K562 (cell line): ENCODE results near the gene LRRC8A. TPM values are rescaled to one million over a fixed set of nuclear protein-coding genes. Genes with fewer than 3 reads are reported as not detected.

Experiments used
- ARID3A ChIP-seq: IDR thresholded peaks from 2 replicates; pipeline ENCODE4 v1.6.1; 2012; ENCODE audit warnings: low read depth, low read length, improper control_type of control experiment, borderline replicate concordance
- ASH1L ChIP-seq: fragments of 450-650 bp; IDR thresholded peaks from 2 replicates; pipeline ENCODE4 v1.6.1; 2018; ENCODE audit warnings: borderline replicate concordance, mild to moderate bottlenecking, low read depth; ENCODE audit not compliant: partially characterized antibody
- CEBPB ChIP-seq: fragments of 450-650 bp; IDR thresholded peaks from 2 replicates; pipeline ENCODE4 v1.6.1; 2016; ENCODE audit warnings: missing genetic modification characterization, missing compliant biosample characterization
- CREM ChIP-seq: IDR thresholded peaks from 2 replicates; pipeline ENCODE4 v1.6.1; 2014; ENCODE audit warnings: antibody characterized with exemption, low read depth
- DMBX1 ChIP-seq: fragments of 250-450 bp; sonication (Bioruptor Pico); IDR thresholded peaks from 2 replicates; pipeline ENCODE4 v1.8.0; 2022; ENCODE audit warnings: inconsistent platforms, mild to moderate bottlenecking, moderate library complexity, borderline replicate concordance
- E2F3 ChIP-seq: fragments of 250-450 bp; sonication (Bioruptor Pico); IDR thresholded peaks from 2 replicates; pipeline ENCODE4 v1.4.0; 2020; ENCODE audit warnings: mild to moderate bottlenecking
- EWSR1 ChIP-seq: fragments of 450-650 bp; IDR thresholded peaks from 2 replicates; pipeline ENCODE4 v1.6.1; 2018; ENCODE audit warnings: borderline replicate concordance, mild to moderate bottlenecking, low read depth, moderate library complexity; ENCODE audit not compliant: partially characterized antibody
- HNRNPH1 ChIP-seq: fragments of 200-400 bp; formaldehyde crosslinking; optimal IDR thresholded peaks from 2 replicates; pipeline ENCODE3; 2017; ENCODE audit warnings: low read depth, mild to moderate bottlenecking, low read length, moderate library complexity
- HOMEZ ChIP-seq: fragments of 250-450 bp; sonication (Bioruptor Pico); IDR thresholded peaks from 2 replicates; pipeline ENCODE4 v1.4.0; 2020; ENCODE audit warnings: mild to moderate bottlenecking, moderate library complexity
- KDM2B ChIP-seq: fragments of 250-450 bp; sonication (Bioruptor Pico); IDR thresholded peaks from 2 replicates; pipeline ENCODE4 v1.8.0; 2021; ENCODE audit warnings: mild to moderate bottlenecking, moderate library complexity
- NFE2L1 ChIP-seq: fragments of 450-650 bp; IDR thresholded peaks from 2 replicates; pipeline ENCODE4 v1.6.1; 2016; ENCODE audit warnings: missing genetic modification characterization, low read depth, mild to moderate bottlenecking, missing compliant biosample characterization, moderate library complexity, borderline replicate concordance
- NFIC ChIP-seq: fragments of 450-650 bp; IDR thresholded peaks from 2 replicates; pipeline ENCODE4 v1.6.1; 2017; ENCODE audit warnings: mild to moderate bottlenecking, inconsistent platforms
- NR4A1 ChIP-seq, 2 experiments: fragments of 250-450 bp in 1 of 2; fragments of 450-650 bp in 1 of 2; sonication (Bioruptor Pico) in 1 of 2; IDR thresholded peaks; 2 replicates each; pipeline versions ENCODE4 v1.4.0 to v1.6.1; 2016 to 2020; ENCODE audit warnings: mild to moderate bottlenecking in 2 of 2, missing compliant biosample characterization in 1 of 2, missing genetic modification characterization in 1 of 2, moderate library complexity in 1 of 2
- POLR2AphosphoS2 ChIP-seq: IDR thresholded peaks from 2 replicates; pipeline ENCODE4 v1.6.1; 2012; ENCODE audit warnings: low read length, improper control_type of control experiment
- PTBP1 ChIP-seq: fragments of 200-400 bp; formaldehyde crosslinking; IDR thresholded peaks from 2 replicates; pipeline ENCODE4 v1.6.1; 2017; ENCODE audit warnings: low read depth, low read length
- RBFOX2 ChIP-seq: fragments of 200-400 bp; formaldehyde crosslinking; IDR thresholded peaks from 2 replicates; pipeline ENCODE4 v1.6.1; 2017; ENCODE audit warnings: low read depth, mild to moderate bottlenecking, low read length, moderate library complexity
- SOX6 ChIP-seq: fragments of 450-650 bp; IDR thresholded peaks from 2 replicates; pipeline ENCODE4 v1.6.1; 2014; ENCODE audit warnings: mild to moderate bottlenecking
- SUPT5H ChIP-seq: fragments of 450-650 bp; IDR thresholded peaks from 2 replicates; pipeline ENCODE4 v1.6.1; 2016
- TARDBP ChIP-seq: fragments of 450-650 bp; IDR thresholded peaks from 2 replicates; pipeline ENCODE4 v1.6.1; 2016
- TSC22D4 ChIP-seq: fragments of 450-650 bp; IDR thresholded peaks from 2 replicates; pipeline ENCODE4 v1.6.1; 2016; ENCODE audit warnings: missing genetic modification characterization, missing biosample characterization, control low read depth
- ZEB2 ChIP-seq: fragments of 450-650 bp; IDR thresholded peaks from 2 replicates; pipeline ENCODE4 v1.6.1; 2016
- polyA plus RNA-seq, 8 experiments: library from polyadenylated mRNA; depleted of rRNA in 4 of 8; stranded (reverse) in 5 of 8; unstranded in 3 of 8; fragments of >200 nt; fragmentation: Nextera tagmentation in 2 of 8; fragmentation: Illumina TruSeq in 1 of 8; extraction: Ambion mirVana in 2 of 8; extraction: Trizol in 1 of 8; gene quantifications; 2 replicates each; pipeline versions ENCODE4 v1.2.1 to v1.2.3, GENCODE V29; 2011 to 2014; ENCODE audit warnings: inconsistent platforms in 1 of 8, missing spikeins in 1 of 8
- total RNA-seq, 7 experiments: library from RNA; depleted of rRNA in 6 of 7; stranded (reverse); fragments of >200 nt in 6 of 7; fragmentation: Illumina TruSeq in 2 of 7; extraction: Trizol in 2 of 7; gene quantifications; 2 replicates each; pipeline versions ENCODE4 v1.2.1 to v1.2.3, GENCODE V29; 2011 to 2021; ENCODE audit warnings: low replicate concordance in 1 of 7
- TF ChIP-seq, protein P1 (sequence below): fragments of 450-650 bp; formaldehyde crosslinking; IDR thresholded peaks from 2 replicates; pipeline ENCODE4 v1.4.0; 2020; ENCODE audit warnings: mild to moderate bottlenecking, mixed read lengths
- TF ChIP-seq, protein P2 (sequence below): fragments of 450-650 bp; IDR thresholded peaks from 2 replicates; pipeline ENCODE4 v1.6.1; 2016; ENCODE audit warnings: antibody characterized with exemption

LRRC8A gene
- total and polyA plus RNA-seq, 9 of the 15 experiments (the other 6 are each of a cell fraction or from before 2014, with no cell fraction given): 2.9 to 24.7 (median 8.9) TPM

GRCh38 chr9:128881884-128882676 lies at the start of gene LRRC8A, which contains the start of gene KYAT1 (continued):
- TF ChIP-seq EWSR1 (no peak), NFE2L1 (tag) (no peak), CEBPB (tag) (no peak), TSC22D4 (tag) (no peak), HNRNPH1 (no peak), POLR2AphosphoS2 (no peak), E2F3 (CRISPR knock-in tag) (peak; percentile 70; the same call in 1 of the 2 replicates), ARID3A (no peak), ASH1L (no peak), HOMEZ (CRISPR knock-in tag) (no peak), PTBP1 (no peak), NFIC (no peak), NR4A1 (CRISPR knock-in tag; IDR thresholded peaks at IDR 0.05) (no peak), NR4A1 (tag; IDR thresholded peaks at IDR 0.05) (no peak), ZEB2 (peak; percentile 86), CREM (peak; percentile 98), TARDBP (no peak; the same call in 1 of the 2 replicates), DMBX1 (CRISPR knock-in tag) (0 out of 2 replicates have a peak, but pooled peaks have one; percentile 30), SOX6 (no peak; the same call in 1 of the 2 replicates), KDM2B (CRISPR knock-in tag) (no peak), SUPT5H (no peak), RBFOX2 (peak; percentile 92)
- TF ChIP-seq, protein P1, sequence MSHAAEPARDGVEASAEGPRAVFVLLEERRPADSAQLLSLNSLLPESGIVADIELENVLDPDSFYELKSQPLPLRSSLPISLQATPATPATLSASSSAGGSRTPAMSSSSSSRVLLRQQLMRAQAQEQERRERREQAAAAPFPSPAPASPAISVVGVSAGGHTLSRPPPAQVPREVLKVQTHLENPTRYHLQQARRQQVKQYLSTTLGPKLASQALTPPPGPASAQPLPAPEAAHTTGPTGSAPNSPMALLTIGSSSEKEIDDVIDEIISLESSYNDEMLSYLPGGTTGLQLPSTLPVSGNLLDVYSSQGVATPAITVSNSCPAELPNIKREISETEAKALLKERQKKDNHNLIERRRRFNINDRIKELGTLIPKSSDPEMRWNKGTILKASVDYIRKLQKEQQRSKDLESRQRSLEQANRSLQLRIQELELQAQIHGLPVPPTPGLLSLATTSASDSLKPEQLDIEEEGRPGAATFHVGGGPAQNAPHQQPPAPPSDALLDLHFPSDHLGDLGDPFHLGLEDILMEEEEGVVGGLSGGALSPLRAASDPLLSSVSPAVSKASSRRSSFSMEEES: no peak
- TF ChIP-seq, protein P2, sequence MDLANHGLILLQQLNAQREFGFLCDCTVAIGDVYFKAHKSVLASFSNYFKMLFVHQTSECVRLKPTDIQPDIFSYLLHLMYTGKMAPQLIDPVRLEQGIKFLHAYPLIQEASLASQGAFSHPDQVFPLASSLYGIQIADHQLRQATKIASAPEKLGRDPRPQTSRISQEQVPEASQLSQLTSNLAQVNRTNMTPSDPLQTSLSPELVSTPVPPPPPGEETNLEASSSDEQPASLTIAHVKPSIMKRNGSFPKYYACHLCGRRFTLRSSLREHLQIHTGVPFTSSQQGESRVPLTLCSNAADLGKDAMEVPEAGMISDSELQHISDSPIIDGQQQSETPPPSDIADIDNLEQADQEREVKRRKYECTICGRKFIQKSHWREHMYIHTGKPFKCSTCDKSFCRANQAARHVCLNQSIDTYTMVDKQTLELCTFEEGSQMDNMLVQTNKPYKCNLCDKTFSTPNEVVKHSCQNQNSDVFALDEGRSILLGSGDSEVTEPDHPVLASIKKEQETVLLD: no peak
